Uterus (tissue), 2 donors: ENCODE results near the gene ANO7.

Source experiments
- CTCF ChIP-seq, 4 experiments: fragments of 200-600 bp in 2 of 4; fragments of 450-650 bp in 2 of 4; sonication (generic) in 2 of 4; IDR thresholded peaks; one replicate each; pipeline ENCODE4 v1.5.1; 2016 to 2019; ENCODE audit warnings: antibody characterized with exemption in 4 of 4, mild to moderate bottlenecking in 2 of 4, moderate library complexity in 1 of 4
- POLR2A ChIP-seq, 2 donors: fragments of 450-650 bp; IDR thresholded peaks; one replicate each; pipeline ENCODE4 v1.6.1; 2016; ENCODE audit warnings: antibody characterized with exemption in 2 of 2, mild to moderate bottlenecking in 1 of 2, moderate library complexity in 1 of 2

- TF ChIP-seq CTCF (IDR thresholded peaks at IDR 0.05) (no peak), POLR2A (IDR thresholded peaks at IDR 0.05) (no peak)
These were observed 20.1 kb upstream of the ANO7 start for GRCh38 chr2:241168366-241168765.
